Activated CD4-positive, alpha-beta T cell treated with anti-CD3 and anti-CD28 coated beads for 4 hours (primary cell): Measurements from ENCODE around the gene AMACR.
A peak's percentile ranks its signal among the peaks of the same experiment; 100 is the strongest.

ENCODE experiments used
- DNase-seq, 2 donors: peaks; one replicate each; pipeline ENCODE4 v3.0.0-alpha.2; 2020

Gene AMACR

GRCh38 chr5:34005211-34005610 is 2.6 kb downstream of the AMACR start:
- DNase-seq, result no peak

- DNase-seq, result no peak
These were observed 3.9 kb downstream of the AMACR start for GRCh38 chr5:34003941-34004340.

GRCh38 chr5:34002629-34003328 is 5.1 kb downstream of the AMACR start:
- DNase-seq, result no peak

- DNase-seq, result no peak
These were observed 6.5 kb downstream of the AMACR start for GRCh38 chr5:34001241-34001841.

GRCh38 chr5:33999978-34000377 is 7.9 kb downstream of the AMACR start:
- DNase-seq, result no peak

GRCh38 chr5:33997331-33997983 is 10.4 kb downstream of the AMACR start:
- DNase-seq, result peak; percentile 7 to 12

GRCh38 chr5:33995865-33996264 is 12.0 kb downstream of the AMACR start:
- no peak for DNase-seq

GRCh38 chr5:33994845-33995244 is 13.0 kb downstream of the AMACR start:
- no peak for DNase-seq

- DNase-seq, result no peak
These were observed 15.0 kb downstream of the AMACR start for GRCh38 chr5:33992864-33993263.

- DNase-seq, result no peak
These were observed 22.4 kb downstream of the AMACR start for GRCh38 chr5:33985447-33985846.

GRCh38 chr5:33984671-33985124 is 23.2 kb downstream of the AMACR start, which contains the start of gene SLC45A2:
Gene SLC45A2 (minus strand): TSS chr5:33984693. CDS start chr5:33984583, 110 bp downstream.
- DNase-seq, result no peak

GRCh38 chr5:33984178-33984577 is 23.7 kb downstream of the AMACR start:
- DNase-seq, result no peak

- no peak for DNase-seq
These were observed 26.3 kb downstream of the AMACR start for GRCh38 chr5:33981408-33982162.

GRCh38 chr5:33980030-33980429 is 27.8 kb downstream of the AMACR start:
- no peak for DNase-seq

- no peak for DNase-seq
These were observed 29.5 kb downstream of the AMACR start for GRCh38 chr5:33978306-33978705.

GRCh38 chr5:33976307-33976706 is 31.5 kb downstream of the AMACR start:
- DNase-seq, result no peak

- no peak for DNase-seq
These were observed 32.0 kb downstream of the AMACR start for GRCh38 chr5:33975852-33976251.

GRCh38 chr5:33973271-33973670 is 34.6 kb downstream of the AMACR start:
- no peak for DNase-seq

GRCh38 chr5:33969572-33970452 is 38.0 kb downstream of the AMACR start:
- peak in 1 of 2 donors; percentile 8 for DNase-seq

- DNase-seq, result no peak
These were observed 39.4 kb downstream of the AMACR start for GRCh38 chr5:33968211-33969005.

- DNase-seq, result no peak
These were observed 41.0 kb downstream of the AMACR start for GRCh38 chr5:33966805-33967204.
